ENCODE results near the gene VNN1. TPM values are rescaled to one million over a fixed set of nuclear protein-coding genes. Genes with fewer than 3 reads are reported as not detected.
A peak's percentile ranks its signal among the peaks of the same experiment; 100 is the strongest.

VNN1 gene
- total RNA-seq, 1 experiment from 2014 or later = not detected

DNA sequence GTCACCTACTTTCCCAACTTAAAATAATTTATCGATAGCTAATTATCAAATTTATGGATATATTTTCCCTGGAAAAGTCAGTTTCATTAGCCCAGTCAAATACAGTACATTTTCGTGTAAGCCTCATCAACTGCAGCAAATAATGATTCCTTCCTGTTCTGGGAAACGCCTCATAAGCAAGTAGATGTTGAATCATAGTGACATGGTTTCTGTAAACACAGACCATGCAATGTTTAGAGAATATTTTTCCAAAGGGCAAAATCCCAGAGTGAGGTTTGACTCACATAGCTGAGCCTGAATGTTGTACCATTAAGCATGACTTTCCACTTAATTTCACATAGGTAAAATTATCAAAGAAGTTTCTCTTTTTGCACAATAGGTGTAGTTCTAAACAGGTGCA lies 16.7 kb upstream of the VNN1 start:
- TF ChIP-seq EZH2 (IDR thresholded peaks at IDR 0.05; ENCODE audit: borderline replicate concordance, low read depth, low read length, poor library complexity, severe bottlenecking) (no peak), CTCF (conservative IDR thresholded peaks at IDR 0.05; ENCODE audit: low read depth, low read length) (no peak)
- ChIA-PET POLR2A (ENCODE audit: low non-redundant PET) (no interaction called here), CTCF (no interaction called here)
- Histone ChIP-seq H3K9me3 (ENCODE audit: low read depth, low read length, poor library complexity, severe bottlenecking) (no peaks in the 10 kb centered on the region), H3K36me3 (ENCODE audit: insufficient read depth, low read length, poor library complexity, severe bottlenecking) (no peaks in the 10 kb centered on the region), H3K4me3 (ENCODE audit: low read depth, low read length, poor library complexity, severe bottlenecking) (no peak overlapping the region), H3K4me1 (ENCODE audit: insufficient read depth, low read length, poor library complexity, severe bottlenecking) (no peaks in the 10 kb centered on the region), H3K27ac (ENCODE audit: low read depth, low read length, poor library complexity, severe bottlenecking) (no peak overlapping the region), H3K27me3 (replicated peaks; ENCODE audit: insufficient read depth, low read depth, low read length, poor library complexity) (peaks cover 16% of the 10 kb centered on the region)
- intact Hi-C loops (cut with micrococcal nuclease; ENCODE audit: unreplicated experiment) = no loop called here
- DNase-seq (ENCODE audit: low spot score) = no peak
- no TSS peak for BruUV-seq (replicated peaks)

GRCh38 chr6:132728616-132729015 lies 14.8 kb upstream of the VNN1 start:
- H3K36me3 ChIP-seq (ENCODE audit: insufficient read depth, low read length, poor library complexity, severe bottlenecking) = no peaks in the 10 kb centered on the region
- CTCF ChIA-PET = no interaction called here
- POLR2A ChIA-PET (ENCODE audit: low non-redundant PET) = no interaction called here
- H3K27me3 ChIP-seq (replicated peaks; ENCODE audit: insufficient read depth, low read depth, low read length, poor library complexity) = peaks cover 31% of the 10 kb centered on the region
- no TSS peak for BruUV-seq (replicated peaks)
- TF ChIP-seq CTCF (conservative IDR thresholded peaks at IDR 0.05; ENCODE audit: low read depth, low read length) (peak; percentile 22; the same call in 1 of the 2 replicates), EZH2 (IDR thresholded peaks at IDR 0.05; ENCODE audit: borderline replicate concordance, low read depth, low read length, poor library complexity, severe bottlenecking) (no peak)
- H3K4me1 ChIP-seq (ENCODE audit: insufficient read depth, low read length, poor library complexity, severe bottlenecking) = no peaks in the 10 kb centered on the region
- no peaks in the 10 kb centered on the region for H3K9me3 ChIP-seq (ENCODE audit: low read depth, low read length, poor library complexity, severe bottlenecking)
- no peak overlapping the region for H3K27ac ChIP-seq (ENCODE audit: low read depth, low read length, poor library complexity, severe bottlenecking)
- H3K4me3 ChIP-seq (ENCODE audit: low read depth, low read length, poor library complexity, severe bottlenecking) = no peak overlapping the region
- intact Hi-C loops (cut with micrococcal nuclease; ENCODE audit: unreplicated experiment) = no loop called here
- DNase-seq (ENCODE audit: low spot score) = no peak

DNA sequence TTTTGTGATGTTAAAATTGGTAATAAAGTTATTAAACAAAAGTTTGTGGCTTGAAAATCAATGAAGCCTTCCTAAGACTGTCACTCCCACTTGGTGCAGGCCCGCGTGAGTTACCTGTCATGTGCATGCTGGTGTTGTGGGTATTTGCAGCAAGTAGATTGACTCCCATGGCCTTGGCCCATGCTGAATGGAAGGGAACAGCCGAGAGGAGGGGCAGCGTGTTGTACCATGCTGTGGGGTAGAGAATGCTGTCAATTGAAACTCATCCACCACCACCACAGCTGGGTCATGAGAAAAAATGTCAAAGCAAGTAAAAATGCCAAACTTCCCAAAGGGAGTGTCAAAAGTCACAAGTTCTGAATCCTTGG lies 12.7 kb upstream of the VNN1 start:
- Histone ChIP-seq H3K4me1 (ENCODE audit: insufficient read depth, low read length, poor library complexity, severe bottlenecking) (no peaks in the 10 kb centered on the region), H3K27ac (ENCODE audit: low read depth, low read length, poor library complexity, severe bottlenecking) (no peak overlapping the region), H3K27me3 (replicated peaks; ENCODE audit: insufficient read depth, low read depth, low read length, poor library complexity) (peaks cover 41% of the 10 kb centered on the region), H3K9me3 (ENCODE audit: low read depth, low read length, poor library complexity, severe bottlenecking) (no peaks in the 10 kb centered on the region), H3K4me3 (ENCODE audit: low read depth, low read length, poor library complexity, severe bottlenecking) (no peak overlapping the region), H3K36me3 (ENCODE audit: insufficient read depth, low read length, poor library complexity, severe bottlenecking) (no peaks in the 10 kb centered on the region)
- intact Hi-C loops (cut with micrococcal nuclease; ENCODE audit: unreplicated experiment) = no loop called here
- POLR2A ChIA-PET (ENCODE audit: low non-redundant PET) = no interaction called here
- TF ChIP-seq CTCF (conservative IDR thresholded peaks at IDR 0.05; ENCODE audit: low read depth, low read length) (no peak), EZH2 (IDR thresholded peaks at IDR 0.05; ENCODE audit: borderline replicate concordance, low read depth, low read length, poor library complexity, severe bottlenecking) (no peak)
- no peak for DNase-seq (ENCODE audit: low spot score)
- BruUV-seq (replicated peaks) = no TSS peak
- CTCF ChIA-PET = no interaction called here

All from A673 (cell line).